ENCODE measurements around the gene C3orf49.

Gene C3orf49

DNA sequence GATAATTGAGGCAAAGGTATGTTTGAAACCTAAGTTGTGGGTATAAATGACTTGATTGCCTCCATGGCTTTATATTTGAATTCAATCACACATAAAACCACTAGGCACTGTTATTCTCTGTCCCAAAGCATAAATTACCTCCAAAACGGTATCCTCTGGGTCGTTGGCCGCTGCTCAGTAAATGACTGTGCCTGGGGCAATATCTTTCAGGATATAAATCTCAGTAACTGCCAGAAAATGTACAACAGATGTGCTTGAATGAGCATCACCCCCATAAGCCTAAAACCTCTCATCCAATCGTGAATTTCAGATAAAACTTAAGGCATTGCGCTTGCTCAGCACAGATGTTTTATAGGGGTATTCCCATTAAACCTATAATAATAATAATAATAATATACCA lies 19.0 kb upstream of the C3orf49 start:
- DNase-seq (ENCODE audit: low read depth), result no peak
- TF ChIP-seq, protein P1, sequence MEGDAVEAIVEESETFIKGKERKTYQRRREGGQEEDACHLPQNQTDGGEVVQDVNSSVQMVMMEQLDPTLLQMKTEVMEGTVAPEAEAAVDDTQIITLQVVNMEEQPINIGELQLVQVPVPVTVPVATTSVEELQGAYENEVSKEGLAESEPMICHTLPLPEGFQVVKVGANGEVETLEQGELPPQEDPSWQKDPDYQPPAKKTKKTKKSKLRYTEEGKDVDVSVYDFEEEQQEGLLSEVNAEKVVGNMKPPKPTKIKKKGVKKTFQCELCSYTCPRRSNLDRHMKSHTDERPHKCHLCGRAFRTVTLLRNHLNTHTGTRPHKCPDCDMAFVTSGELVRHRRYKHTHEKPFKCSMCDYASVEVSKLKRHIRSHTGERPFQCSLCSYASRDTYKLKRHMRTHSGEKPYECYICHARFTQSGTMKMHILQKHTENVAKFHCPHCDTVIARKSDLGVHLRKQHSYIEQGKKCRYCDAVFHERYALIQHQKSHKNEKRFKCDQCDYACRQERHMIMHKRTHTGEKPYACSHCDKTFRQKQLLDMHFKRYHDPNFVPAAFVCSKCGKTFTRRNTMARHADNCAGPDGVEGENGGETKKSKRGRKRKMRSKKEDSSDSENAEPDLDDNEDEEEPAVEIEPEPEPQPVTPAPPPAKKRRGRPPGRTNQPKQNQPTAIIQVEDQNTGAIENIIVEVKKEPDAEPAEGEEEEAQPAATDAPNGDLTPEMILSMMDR (IDR thresholded peaks at IDR 0.05; ENCODE audit: low read depth, low read length, missing control alignments), result no peak
- H3K4me3 ChIP-seq (ENCODE audit: low read depth, low read length), result no peak overlapping the region

DNA sequence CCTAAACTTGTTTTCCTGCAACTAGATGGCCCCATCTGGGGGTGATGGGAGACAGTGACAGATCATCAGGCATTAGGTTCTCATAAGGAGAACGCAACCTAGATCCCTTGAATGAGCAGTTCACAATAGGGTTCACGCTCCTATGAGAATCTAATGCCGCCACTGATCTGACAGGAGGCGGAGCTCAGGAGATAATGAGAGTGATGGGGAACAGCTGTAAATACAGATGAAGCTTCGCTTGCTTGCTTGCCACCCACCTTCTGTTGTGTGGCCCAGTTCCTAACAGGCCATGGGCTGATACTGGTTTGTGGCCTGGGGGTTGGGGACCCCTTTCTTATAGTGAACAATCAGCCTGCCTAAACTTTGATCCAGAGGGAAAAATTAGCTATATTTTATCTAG lies 15.2 kb upstream of the C3orf49 start:
- TF ChIP-seq, protein P1 (IDR thresholded peaks at IDR 0.05; ENCODE audit: low read depth, low read length, missing control alignments), result no peak
- no peak for DNase-seq (ENCODE audit: low read depth)
- H3K4me3 ChIP-seq (ENCODE audit: low read depth, low read length), result no peak overlapping the region

DNA sequence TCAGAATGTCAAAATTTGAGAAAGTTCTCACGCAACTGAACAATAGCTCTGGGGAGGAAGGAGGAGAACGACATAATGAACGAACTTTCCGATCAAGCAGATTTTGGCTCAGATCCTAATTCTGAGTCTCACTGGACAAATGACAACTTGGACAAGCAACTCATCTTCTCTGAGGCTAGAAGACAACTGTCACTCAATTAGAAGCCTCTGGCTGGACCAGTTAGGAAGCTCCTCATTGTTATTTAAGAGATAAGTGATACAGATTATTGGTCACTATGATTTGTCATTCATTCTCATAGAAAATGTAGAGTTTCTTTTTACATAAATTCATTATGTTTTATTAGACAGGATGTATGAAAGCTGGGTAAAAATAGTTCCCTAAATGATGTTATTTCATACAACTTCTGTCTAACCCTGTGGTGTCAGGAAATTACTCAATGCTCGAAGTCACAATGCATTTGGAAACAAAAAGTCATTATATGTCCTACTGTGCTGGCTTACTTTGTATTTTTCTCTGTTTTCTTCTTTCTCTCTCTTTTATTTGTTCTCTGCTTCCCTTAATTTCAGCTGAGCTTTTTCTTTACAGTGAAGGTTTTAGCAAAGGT lies 11.0 kb upstream of the C3orf49 start:
- no peak overlapping the region for H3K4me3 ChIP-seq (ENCODE audit: low read depth, low read length)
- DNase-seq (ENCODE audit: low read depth), result no peak
- TF ChIP-seq, protein P1 (IDR thresholded peaks at IDR 0.05; ENCODE audit: low read depth, low read length, missing control alignments), result no peak

DNA sequence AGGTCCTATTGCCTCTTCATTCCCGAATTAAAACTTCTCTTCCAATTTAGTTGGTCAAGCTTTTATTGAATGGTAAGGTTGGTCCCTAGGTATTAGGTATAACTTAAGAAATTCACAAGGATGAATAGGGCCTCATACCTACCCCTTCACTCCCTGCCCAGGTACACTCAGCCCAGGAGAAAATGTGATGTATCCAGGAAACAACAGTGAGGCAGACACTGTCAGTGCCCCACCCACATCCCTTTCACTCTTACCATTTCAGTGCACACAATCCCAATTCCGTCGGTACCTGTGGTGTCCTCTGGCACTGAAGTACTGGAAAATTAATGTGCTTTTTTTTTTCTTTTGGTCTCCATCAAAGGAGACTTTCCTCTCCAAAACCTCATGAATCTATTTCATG lies 10.5 kb upstream of the C3orf49 start:
- H3K4me3 ChIP-seq (ENCODE audit: low read depth, low read length), result no peak overlapping the region
- DNase-seq (ENCODE audit: low read depth), result no peak
- TF ChIP-seq, protein P1 (IDR thresholded peaks at IDR 0.05; ENCODE audit: low read depth, low read length, missing control alignments), result no peak

DNA sequence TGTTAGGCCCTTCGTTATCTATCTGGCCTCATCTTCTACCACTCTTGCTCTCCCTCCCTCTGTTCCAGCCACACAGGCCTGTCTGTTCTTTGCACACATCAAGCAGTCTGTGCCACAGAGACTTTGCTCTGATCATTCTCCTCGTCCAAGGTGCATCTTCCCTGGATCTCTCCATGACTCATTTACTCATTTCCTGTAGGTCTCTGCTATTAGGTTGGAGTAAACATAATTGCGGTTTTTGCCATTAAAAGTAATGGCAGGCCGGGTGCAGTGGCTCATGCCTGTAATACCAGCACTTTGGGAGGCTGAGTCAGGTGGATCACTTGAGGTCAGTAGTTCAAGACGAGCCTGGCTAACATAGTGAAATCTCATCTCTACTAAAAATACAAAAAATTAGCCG lies 9.5 kb upstream of the C3orf49 start:
- TF ChIP-seq, protein P1 (IDR thresholded peaks at IDR 0.05; ENCODE audit: low read depth, low read length, missing control alignments), result no peak
- no peak overlapping the region for H3K4me3 ChIP-seq (ENCODE audit: low read depth, low read length)
- no peak for DNase-seq (ENCODE audit: low read depth)

DNA sequence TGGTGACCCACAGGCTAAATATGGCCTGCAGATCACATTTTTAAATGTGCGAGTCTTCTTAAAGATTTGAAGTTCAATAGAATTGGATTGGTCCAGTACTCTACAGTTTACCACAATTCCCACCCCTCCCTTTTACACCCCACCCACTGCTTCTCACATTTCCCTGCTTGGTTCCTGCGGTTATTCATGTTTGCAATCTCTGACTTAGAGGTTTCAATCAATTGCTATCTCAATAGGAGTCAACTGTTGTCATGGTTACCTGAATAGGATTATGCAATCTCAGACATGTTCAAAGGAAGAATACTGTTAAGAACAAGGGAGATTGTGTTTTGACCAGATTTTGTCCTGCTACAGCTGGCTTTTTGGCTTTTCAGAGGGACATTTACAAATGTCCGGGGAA lies 4.9 kb upstream of the C3orf49 start:
- H3K4me3 ChIP-seq (ENCODE audit: low read depth, low read length), result no peak overlapping the region
- TF ChIP-seq, protein P1 (IDR thresholded peaks at IDR 0.05; ENCODE audit: low read depth, low read length, missing control alignments), result no peak
- DNase-seq (ENCODE audit: low read depth), result no peak

DNA sequence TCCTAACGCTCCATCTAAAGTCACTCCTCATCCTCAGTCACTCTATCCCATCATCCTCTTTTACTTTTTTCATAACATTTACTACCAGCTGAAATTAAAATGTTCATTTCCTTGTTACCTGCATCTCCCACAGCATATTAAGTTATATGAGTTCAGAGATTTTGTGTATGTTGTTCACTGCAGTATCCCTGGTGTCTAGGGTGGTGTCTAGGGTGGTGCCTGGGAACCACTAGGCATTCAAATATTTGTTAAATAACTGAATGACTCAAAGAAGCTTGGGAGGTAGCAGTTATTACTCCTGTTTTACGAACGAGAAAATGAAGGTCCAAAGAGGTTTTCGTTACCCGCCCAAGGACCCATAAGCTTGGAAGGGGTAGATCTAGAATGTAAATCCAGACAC lies 1.9 kb upstream of the C3orf49 start:
- H3K4me3 ChIP-seq (ENCODE audit: low read depth, low read length), result no peak overlapping the region
- DNase-seq (ENCODE audit: low read depth), result no peak
- TF ChIP-seq, protein P1 (IDR thresholded peaks at IDR 0.05; ENCODE audit: low read depth, low read length, missing control alignments), result no peak
